Measurements from ENCODE around the gene FGF8.

FGF8 gene

GRCh38 chr10:101772017-101772894 is 3.7 kb downstream of the FGF8 start:
- no peak for DNase-seq (ENCODE audit: low read depth, low spot score)
- H3K4me3 ChIP-seq (ENCODE audit: low read length), result no peak overlapping the region

DNA sequence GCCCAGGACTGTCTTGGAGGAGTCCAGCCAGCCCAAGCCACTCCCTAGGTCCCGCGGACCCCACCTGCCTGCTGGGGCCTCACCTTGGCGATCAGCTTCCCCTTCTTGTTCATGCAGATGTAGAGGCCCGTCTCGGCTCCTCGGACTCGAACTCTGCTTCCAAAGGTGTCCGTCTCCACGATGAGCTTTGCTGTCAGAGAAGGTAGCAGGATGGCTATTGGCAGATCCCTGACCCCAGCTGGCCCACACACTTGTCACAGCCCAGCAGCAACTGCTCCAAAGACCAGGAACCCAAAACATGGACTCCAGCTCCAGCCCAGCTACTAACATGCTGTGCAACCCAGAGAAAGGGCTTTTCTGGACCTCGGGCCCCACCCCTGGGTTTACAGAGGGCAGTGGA is 4.5 kb downstream of the FGF8 start:
- no peak for DNase-seq (ENCODE audit: low read depth, low spot score)
- H3K4me3 ChIP-seq (ENCODE audit: low read length), result no peak overlapping the region

DNA sequence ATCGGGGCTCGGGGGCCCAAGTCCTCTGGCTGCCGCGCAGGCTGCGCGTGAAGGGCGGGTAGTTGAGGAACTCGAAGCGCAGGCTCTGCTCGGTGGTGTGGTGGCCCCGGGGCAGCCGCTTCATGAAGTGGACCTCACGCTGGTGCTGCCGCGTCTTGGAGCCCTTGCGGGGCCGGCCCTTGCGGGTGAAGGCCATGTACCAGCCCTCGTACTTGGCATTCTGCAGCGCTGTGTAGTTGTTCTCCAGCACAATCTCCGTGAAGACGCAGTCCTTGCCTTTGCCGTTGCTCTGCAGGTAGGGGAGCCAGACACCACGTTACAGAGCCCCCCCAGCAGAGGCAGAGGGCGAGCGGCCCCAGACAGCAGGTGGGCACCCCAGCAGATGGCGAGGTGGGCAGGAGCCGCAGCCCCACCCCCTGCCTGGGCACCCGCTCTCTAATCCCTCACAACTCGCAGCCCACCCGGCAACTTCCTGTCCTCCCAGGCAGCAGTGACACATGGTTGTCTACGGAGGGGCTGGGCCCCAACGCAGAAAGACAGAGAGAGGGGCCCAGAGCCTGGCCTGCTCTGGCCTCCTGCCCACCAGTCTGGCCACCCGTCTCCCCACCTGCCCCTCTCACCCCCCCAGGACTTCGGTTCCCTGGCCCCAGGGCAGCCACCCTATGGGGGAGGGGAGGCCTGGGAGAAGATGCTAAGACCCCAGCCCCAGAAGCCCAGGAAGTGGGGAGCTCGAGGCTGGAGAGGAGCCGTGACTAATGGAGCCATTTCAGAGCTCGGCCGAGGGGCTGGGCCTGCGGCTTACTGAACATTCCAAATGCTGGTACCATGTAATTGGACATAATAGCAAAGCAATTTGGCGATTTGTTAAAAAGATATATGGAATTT is 5.3 kb downstream of the FGF8 start:
- no peak for DNase-seq (ENCODE audit: low read depth, low spot score)
- H3K4me3 ChIP-seq (ENCODE audit: low read length), result no peak overlapping the region

DNA sequence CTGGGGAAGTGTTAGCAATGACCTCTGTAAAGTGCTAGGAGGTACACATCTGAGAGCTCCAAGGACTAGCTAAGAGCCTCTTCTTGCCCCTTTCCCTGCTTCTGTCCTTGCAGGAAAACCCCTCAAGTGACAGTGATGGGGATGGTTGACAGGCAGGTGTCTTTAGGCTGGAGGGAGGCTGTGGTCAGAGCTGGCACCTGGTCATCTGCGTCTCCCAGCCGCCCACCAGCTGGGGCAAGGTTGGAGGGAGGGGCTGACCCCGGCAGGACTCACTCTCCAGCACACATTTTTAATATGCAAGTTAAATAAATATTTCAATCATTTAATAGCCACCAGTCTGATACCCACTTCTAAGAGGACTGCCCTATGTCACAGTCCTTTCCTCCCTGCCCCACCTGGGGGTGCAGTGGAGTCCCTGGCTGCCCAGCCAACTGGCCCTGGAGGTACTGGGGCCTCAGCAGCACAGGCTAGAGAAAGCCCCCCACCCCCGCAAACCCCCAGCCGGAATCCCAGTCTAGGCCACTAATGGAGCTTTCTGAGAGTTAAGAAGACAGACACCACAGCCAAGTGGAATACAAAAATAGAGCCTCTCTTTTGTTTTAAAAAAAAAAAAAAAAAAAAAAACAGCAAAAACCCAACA is 6.3 kb downstream of the FGF8 start:
- no peak overlapping the region for H3K4me3 ChIP-seq (ENCODE audit: low read length)
- DNase-seq (ENCODE audit: low read depth, low spot score), result no peak

GRCh38 chr10:101768791-101769170 is 7.1 kb downstream of the FGF8 start:
- H3K4me3 ChIP-seq (ENCODE audit: low read length), result no peak overlapping the region
- DNase-seq (ENCODE audit: low read depth, low spot score), result no peak

GRCh38 chr10:101767966-101768790 is 7.7 kb downstream of the FGF8 start:
- H3K4me3 ChIP-seq (ENCODE audit: low read length), result no peak overlapping the region
- no peak for DNase-seq (ENCODE audit: low read depth, low spot score)

DNA sequence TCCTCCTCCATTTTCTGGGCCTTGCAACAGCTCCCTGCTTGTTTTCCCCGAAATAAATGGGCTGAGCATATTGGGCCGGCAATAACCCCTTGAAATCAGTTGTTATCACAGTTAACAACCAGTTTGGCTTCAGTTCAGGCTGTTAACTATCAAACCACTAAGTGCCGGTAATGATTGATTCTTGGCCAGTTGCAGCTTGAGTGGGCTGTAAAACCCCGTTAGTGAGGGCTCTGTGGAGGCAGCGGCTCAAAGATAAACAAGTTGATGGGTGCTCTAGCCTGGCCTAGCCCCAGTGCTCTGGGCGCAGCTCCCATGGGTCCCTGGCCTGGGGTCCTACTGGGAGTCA is 8.3 kb downstream of the FGF8 start:
- H3K4me3 ChIP-seq (ENCODE audit: low read length), result no peak overlapping the region
- DNase-seq (ENCODE audit: low read depth, low spot score), result no peak

DNA sequence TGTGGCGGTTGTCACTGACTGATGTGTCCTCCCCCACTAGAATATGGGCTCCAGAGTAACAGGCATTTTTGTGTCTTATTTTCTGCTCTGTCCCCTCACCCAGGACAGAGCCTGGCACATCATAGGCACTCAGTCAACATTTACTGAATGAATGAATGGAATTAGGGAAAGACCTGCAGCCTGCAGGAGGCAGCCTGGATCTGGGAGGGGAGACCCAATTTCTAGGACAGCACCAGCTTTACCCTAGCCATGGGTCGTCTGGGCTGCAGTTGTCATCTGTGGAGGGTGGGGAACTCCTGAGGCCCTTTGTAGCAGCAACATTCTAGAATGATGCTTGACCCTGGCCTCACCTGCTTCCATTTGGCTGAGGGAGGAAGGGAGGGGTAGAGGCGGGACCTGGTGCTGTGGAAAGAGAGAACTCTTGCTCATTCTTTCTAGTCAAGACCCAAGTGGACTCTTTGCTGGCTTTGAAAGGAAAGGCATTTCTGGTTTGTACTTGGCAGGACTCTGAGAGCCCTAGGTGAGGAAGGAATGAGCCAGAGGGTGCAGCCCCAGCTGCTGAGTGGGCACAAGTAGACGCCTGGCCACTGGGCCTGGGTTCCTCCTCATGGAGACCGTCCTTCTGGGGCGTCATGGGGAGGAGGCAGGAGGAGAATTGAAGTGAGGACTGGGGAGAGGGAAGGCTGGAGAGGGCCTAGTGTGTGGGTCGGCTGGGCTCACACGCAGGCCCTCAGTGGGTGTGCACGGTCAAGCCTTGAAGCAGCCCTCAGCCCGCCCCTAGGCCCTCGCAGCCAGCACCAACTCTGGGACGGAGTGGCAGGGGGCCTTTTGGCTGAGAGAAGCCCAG is 8.9 kb downstream of the FGF8 start:
- DNase-seq (ENCODE audit: low read depth, low spot score), result no peak
- no peak overlapping the region for H3K4me3 ChIP-seq (ENCODE audit: low read length)

DNA sequence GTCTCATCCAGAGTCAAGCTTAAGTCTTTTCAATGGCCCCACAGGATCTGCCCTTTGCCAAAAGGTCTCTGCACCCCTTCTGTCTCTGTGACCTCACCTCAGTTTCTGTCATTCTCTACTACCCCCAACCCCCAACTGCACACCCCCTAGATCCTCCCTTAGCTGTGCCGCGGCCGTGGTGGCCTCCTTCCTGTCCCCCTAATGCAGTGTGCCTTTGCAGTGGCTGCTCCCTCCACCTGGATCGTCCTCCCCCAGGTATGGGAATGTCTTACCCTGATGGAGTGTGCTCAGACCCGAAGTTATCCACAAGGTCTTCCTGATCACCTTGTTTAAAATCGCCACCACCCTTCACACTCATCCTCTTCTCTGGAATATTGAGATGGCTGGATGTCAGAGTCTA is 9.6 kb downstream of the FGF8 start:
- no peak overlapping the region for H3K4me3 ChIP-seq (ENCODE audit: low read length)
- no peak for DNase-seq (ENCODE audit: low read depth, low spot score)

DNA sequence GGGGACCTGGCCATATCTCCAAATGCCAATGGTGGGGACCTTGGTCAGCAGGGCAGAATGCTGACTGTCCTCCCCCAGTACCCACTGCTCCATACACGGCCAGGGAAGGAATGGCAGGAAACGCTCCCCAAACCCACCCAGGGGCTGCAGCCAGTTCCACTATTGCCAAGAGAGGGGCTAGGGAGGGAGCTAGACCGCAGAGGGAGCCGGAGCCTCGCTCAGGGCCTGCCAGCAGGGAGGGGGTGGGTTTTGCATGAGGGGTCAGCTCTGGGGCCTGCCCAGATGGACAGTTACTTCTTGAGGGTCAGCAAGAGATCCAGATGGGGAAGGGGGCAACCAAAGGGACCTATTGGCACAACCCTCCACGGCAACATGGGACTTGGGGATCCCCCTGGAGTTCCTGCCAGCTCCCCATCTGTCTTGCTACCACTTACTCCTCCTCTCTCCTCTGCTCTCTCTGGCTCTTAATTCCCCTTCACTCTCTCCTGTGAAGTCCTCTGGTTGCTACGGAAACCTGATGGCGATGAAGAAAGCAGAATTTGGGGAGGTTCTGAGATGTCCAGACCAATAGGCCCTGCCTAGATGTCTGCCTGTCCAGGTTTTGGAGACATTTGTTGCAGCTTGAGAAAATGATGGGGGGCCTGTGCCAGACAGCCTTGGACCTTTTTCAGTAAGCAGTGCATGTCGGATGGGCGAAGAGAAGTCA is 12.6 kb downstream of the FGF8 start:
- no peak for DNase-seq (ENCODE audit: low read depth, low spot score)
- no peak overlapping the region for H3K4me3 ChIP-seq (ENCODE audit: low read length)

- DNase-seq (ENCODE audit: low read depth, low spot score), result no peak
- no peak overlapping the region for H3K4me3 ChIP-seq (ENCODE audit: low read length)
Measured at GRCh38 chr10:101762736-101763135, 13.2 kb downstream of the FGF8 start.

- no peak for DNase-seq (ENCODE audit: low read depth, low spot score)
Measured at GRCh38 chr10:101761226-101761625, 14.7 kb downstream of the FGF8 start.

GRCh38 chr10:101760510-101760909 is 15.4 kb downstream of the FGF8 start:
- no peak overlapping the region for H3K4me3 ChIP-seq (ENCODE audit: low read length)
- no peak for DNase-seq (ENCODE audit: low read depth, low spot score)

More at GRCh38 chr10:101761226-101761625, 14.7 kb downstream of the FGF8 start:
- no peak overlapping the region for H3K4me3 ChIP-seq (ENCODE audit: low read length)

GRCh38 chr10:101759309-101760247 is 16.3 kb downstream of the FGF8 start:
- no peak for DNase-seq (ENCODE audit: low read depth, low spot score)
- H3K4me3 ChIP-seq (ENCODE audit: low read length), result no peak overlapping the region

GRCh38 chr10:101758858-101759257 is 17.1 kb downstream of the FGF8 start:
- DNase-seq (ENCODE audit: low read depth, low spot score), result no peak

GRCh38 chr10:101752241-101752640 is 23.7 kb downstream of the FGF8 start:
- no peak overlapping the region for H3K4me3 ChIP-seq (ENCODE audit: low read length)
- DNase-seq (ENCODE audit: low read depth, low spot score), result no peak

More at GRCh38 chr10:101758858-101759257, 17.1 kb downstream of the FGF8 start:
- H3K4me3 ChIP-seq (ENCODE audit: low read length), result no peak overlapping the region

Data from Jurkat, Clone E6-1 (cell line).